DND-41 (cell line): Measurements from ENCODE around the gene GNG10.
"Not testable (repeated sequence)": the region's sequence is repeated elsewhere in the genome, so short reads cannot be mapped to it uniquely, and the experiment has no call there.

Source experiments
- ATAC-seq: fragments of 200-7000 bp; cut with Tn5 transposase; 3 replicates; pipeline ENCODE4 v1.9.1; 2021; ENCODE audit warnings: low read depth; ENCODE audit not compliant: insufficient read depth
- DNase-seq: peaks from one replicate; pipeline ENCODE4 v3.0.0-alpha.2; 2020
- H2AFZ ChIP-seq: 2 replicates; pipeline ENCODE4 v1.6.0; 2012; ENCODE audit warnings: low read depth, low read length
- H3K27ac ChIP-seq: 2 replicates; pipeline ENCODE4 v1.5.1; 2012; ENCODE audit warnings: low read length, inconsistent platforms
- H3K27me3 ChIP-seq: fragments of 200-600 bp; sonication (generic); 2 replicates; pipeline ENCODE4 v1.6.0; 2012; ENCODE audit warnings: low read length, mild to moderate bottlenecking, inconsistent platforms; ENCODE audit not compliant: insufficient read depth, poor library complexity
- H3K36me3 ChIP-seq: 2 replicates; pipeline ENCODE4 v1.5.1; 2012; ENCODE audit warnings: low read length, inconsistent platforms; ENCODE audit not compliant: insufficient read depth
- H3K4me1 ChIP-seq: 2 replicates; pipeline ENCODE4 v1.5.1; 2012; ENCODE audit warnings: mild to moderate bottlenecking, low read length; ENCODE audit not compliant: insufficient read depth
- H3K4me2 ChIP-seq: 2 replicates; pipeline ENCODE4 v1.6.0; 2012; ENCODE audit warnings: mild to moderate bottlenecking, moderate library complexity, low read length, inconsistent platforms; ENCODE audit not compliant: insufficient read depth
- H3K4me3 ChIP-seq, 2 experiments: fragments of 200-600 bp in 1 of 2; shearing (Covaris generic) in 1 of 2; 2 replicates each; pipeline ENCODE4 v1.5.1; 2012 to 2016; ENCODE audit warnings: inconsistent platforms in 2 of 2, low read length in 2 of 2, mild to moderate bottlenecking in 2 of 2, low read depth in 1 of 2, moderate library complexity in 1 of 2
- H3K79me2 ChIP-seq: 2 replicates; pipeline ENCODE4 v1.6.0; 2012; ENCODE audit warnings: low read length, inconsistent platforms; ENCODE audit not compliant: insufficient read depth
- H3K9ac ChIP-seq: 2 replicates; pipeline ENCODE4 v1.6.0; 2012; ENCODE audit warnings: low read depth, mild to moderate bottlenecking, inconsistent platforms, low read length, moderate library complexity
- H3K9me3 ChIP-seq: 2 replicates; pipeline ENCODE4 v1.5.1; 2012; ENCODE audit warnings: low read length, moderate library complexity, mild to moderate bottlenecking, inconsistent platforms; ENCODE audit not compliant: insufficient read depth, severe bottlenecking
- H4K20me1 ChIP-seq: 2 replicates; pipeline ENCODE4 v1.6.0; 2012; ENCODE audit warnings: low read length; ENCODE audit not compliant: insufficient read depth
- EZH2 ChIP-seq: IDR thresholded peaks from 3 replicates; pipeline ENCODE4 v1.6.1; 2012; ENCODE audit warnings: borderline replicate concordance, low read depth, mild to moderate bottlenecking, moderate library complexity, low read length, inconsistent platforms; ENCODE audit not compliant: severe bottlenecking
- TF ChIP-seq, protein P1 (sequence below): IDR thresholded peaks from 2 replicates; pipeline ENCODE4 v1.5.1; 2012; ENCODE audit warnings: borderline replicate concordance, low read length, moderate library complexity, mild to moderate bottlenecking; ENCODE audit not compliant: poor library complexity, severe bottlenecking; ENCODE audit errors: extremely low read depth

Gene GNG10

GRCh38 chr9:111661150-111661801 is at the start of gene GNG10:
Gene GNG10 (plus strand): TSS chr9:111661605. CDS start chr9:111661635, 30 bp downstream.
- peak within 1 kb of the TSS; percentile 91 for H3K4me2 ChIP-seq
- peak within 1 kb of the TSS; percentile 52 for H3K27ac ChIP-seq
- H3K4me1 ChIP-seq: peaks cover 26% of the 10 kb centered on the region
- H3K36me3 ChIP-seq: no peaks in the 10 kb centered on the region
- H4K20me1 ChIP-seq: no peaks in the 10 kb centered on the region
- H3K9me3 ChIP-seq: no peaks in the 10 kb centered on the region
- H3K4me3 ChIP-seq: peak within 1 kb of the TSS; percentile 45 to 78; a peak in 3 of 4 replicates
- DNase-seq (peak; percentile 70), ATAC-seq (peak; percentile 96)
- TF ChIP-seq, protein P1, sequence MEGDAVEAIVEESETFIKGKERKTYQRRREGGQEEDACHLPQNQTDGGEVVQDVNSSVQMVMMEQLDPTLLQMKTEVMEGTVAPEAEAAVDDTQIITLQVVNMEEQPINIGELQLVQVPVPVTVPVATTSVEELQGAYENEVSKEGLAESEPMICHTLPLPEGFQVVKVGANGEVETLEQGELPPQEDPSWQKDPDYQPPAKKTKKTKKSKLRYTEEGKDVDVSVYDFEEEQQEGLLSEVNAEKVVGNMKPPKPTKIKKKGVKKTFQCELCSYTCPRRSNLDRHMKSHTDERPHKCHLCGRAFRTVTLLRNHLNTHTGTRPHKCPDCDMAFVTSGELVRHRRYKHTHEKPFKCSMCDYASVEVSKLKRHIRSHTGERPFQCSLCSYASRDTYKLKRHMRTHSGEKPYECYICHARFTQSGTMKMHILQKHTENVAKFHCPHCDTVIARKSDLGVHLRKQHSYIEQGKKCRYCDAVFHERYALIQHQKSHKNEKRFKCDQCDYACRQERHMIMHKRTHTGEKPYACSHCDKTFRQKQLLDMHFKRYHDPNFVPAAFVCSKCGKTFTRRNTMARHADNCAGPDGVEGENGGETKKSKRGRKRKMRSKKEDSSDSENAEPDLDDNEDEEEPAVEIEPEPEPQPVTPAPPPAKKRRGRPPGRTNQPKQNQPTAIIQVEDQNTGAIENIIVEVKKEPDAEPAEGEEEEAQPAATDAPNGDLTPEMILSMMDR: no peak
- no peak for TF ChIP-seq EZH2
- H3K79me2 ChIP-seq: peaks cover 17% of the 10 kb centered on the region
- H3K27me3 ChIP-seq: no peaks in the 10 kb centered on the region
- H2AFZ ChIP-seq: peak within 1 kb of the TSS; percentile 80
- H3K9ac ChIP-seq: peak within 1 kb of the TSS; percentile 74

DNA sequence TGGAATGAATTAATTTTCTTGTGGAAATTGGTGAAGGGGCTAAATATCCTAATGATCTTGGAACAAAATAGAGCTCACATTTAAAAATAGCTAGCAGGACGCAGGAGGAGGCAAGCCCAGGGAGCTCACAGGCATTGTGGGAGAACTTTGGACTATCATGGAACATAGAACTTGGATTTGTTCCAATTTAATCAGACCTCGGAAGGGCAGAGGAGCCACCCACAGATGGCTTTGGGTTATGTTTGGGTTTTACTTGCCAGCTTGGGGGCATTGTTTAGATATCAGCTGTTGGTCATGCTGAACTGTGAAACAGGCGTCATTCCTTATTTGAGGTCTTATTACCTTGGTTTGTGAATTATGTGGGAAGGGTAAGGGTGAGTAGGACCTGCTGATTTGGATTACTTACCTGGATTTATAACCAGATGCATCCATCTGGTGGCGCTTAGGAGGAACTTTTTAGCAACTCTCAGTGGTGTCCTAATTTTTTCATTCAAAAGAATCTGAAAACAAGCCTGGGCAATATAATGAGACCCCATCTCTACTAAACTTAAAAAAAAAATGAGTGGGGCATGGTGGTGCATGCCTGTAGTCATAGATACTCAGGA is 47.9 kb upstream of the GNG10 start:
- no peaks in the 10 kb centered on the region for H4K20me1 ChIP-seq
- H3K27ac ChIP-seq: no peak overlapping the region
- H3K27me3 ChIP-seq: no peaks in the 10 kb centered on the region
- H3K36me3 ChIP-seq: no peaks in the 10 kb centered on the region
- no peak overlapping the region for H3K9ac ChIP-seq
- TF ChIP-seq EZH2: no peak
- TF ChIP-seq, protein P1: no peak
- no peaks in the 10 kb centered on the region for H3K9me3 ChIP-seq
- H3K4me1 ChIP-seq: no peaks in the 10 kb centered on the region
- no peak overlapping the region for H3K4me2 ChIP-seq
- DNase-seq (no peak), ATAC-seq (no peak)
- H2AFZ ChIP-seq: no peak overlapping the region
- H3K79me2 ChIP-seq: no peaks in the 10 kb centered on the region
- no peak overlapping the region for H3K4me3 ChIP-seq

GRCh38 chr9:111615928-111616327 is 45.5 kb upstream of the GNG10 start:
- ATAC-seq: no peak
- Histone ChIP-seq H3K27ac (no peak overlapping the region), H3K4me2 (no peak overlapping the region), H2AFZ (no peak overlapping the region), H3K36me3 (no peaks in the 10 kb centered on the region), H3K4me1 (no peaks in the 10 kb centered on the region), H4K20me1 (no peaks in the 10 kb centered on the region), H3K4me3 (no peak overlapping the region), H3K9ac (no peak overlapping the region), H3K9me3 (no peaks in the 10 kb centered on the region), H3K79me2 (no peaks in the 10 kb centered on the region), H3K27me3 (no peaks in the 10 kb centered on the region)
- DNase-seq: no peak
- no peak for TF ChIP-seq EZH2
- TF ChIP-seq, protein P1: no peak

DNA sequence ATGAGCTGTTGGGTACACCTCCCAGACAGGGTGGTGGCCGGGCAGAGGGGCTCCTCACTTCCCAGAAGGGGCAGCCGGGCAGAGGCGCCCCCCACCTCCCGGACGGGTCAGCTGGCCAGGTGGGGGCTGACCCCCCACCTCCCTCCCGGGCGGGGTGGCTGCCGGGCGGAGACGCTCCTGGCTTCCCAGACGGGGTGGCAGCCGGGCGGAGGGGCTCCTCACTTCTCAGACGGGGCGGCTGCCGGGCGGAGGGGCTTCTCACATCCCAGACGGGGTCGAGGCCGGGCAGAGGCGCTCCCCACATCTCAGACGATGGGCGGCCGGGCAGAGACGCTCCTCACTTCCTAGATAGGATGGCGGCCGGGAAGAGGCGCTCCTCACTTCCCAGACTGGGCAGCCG is 44.1 kb upstream of the GNG10 start:
- not testable (repeated sequence) for DNase-seq, H3K4me2 ChIP-seq, H2AFZ ChIP-seq, H3K27me3 ChIP-seq, H3K9me3 ChIP-seq, H3K9ac ChIP-seq, H3K4me3 ChIP-seq, H4K20me1 ChIP-seq, H3K36me3 ChIP-seq, H3K4me1 ChIP-seq, H3K27ac ChIP-seq, H3K79me2 ChIP-seq, ATAC-seq
